ENCODE data around the gene ABLIM3.

DNA sequence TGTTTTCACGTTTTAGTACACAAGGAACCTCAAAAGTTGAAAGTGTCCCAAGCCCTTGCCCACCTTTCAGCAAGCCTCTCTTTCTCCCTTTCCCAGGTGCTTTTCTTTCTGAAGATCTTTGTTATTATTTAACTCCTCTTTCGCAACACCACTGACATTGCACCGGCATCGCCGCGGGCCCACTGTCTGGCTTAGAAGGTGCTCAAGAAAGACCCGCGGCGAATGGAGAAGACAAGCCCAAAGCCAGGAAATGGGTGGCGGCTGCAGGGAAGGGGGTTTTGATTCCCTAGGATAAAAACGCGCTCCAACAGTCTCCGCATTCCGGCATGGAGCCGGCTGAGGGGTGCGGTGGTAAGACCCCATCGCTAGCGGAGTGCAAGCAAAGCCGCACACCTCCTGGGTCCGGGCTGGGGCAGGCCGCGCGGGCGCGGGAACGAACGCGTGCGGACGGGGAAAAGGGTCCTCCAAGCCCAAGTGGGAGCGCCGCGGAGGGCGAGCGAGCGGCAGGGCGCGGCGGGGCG lies 130.0 kb downstream of the ABLIM3 start:
- TF ChIP-seq POLR2AphosphoS5 (IDR thresholded peaks at IDR 0.05; ENCODE audit: low read depth, low read length), result no peak
- TF ChIP-seq SIN3A (IDR thresholded peaks at IDR 0.05; ENCODE audit: borderline replicate concordance, insufficient read depth, low read length), result no peak
